Activated effector memory CD4-positive, alpha-beta T cell treated with Interleukin-2 at 50 U/mL for 16 hours (primary cell): ENCODE results near the gene TRIM62.

Experiments used
- DNase-seq: peaks from one replicate; pipeline ENCODE4 v3.0.0-alpha.2; 2020

TRIM62 gene

DNA sequence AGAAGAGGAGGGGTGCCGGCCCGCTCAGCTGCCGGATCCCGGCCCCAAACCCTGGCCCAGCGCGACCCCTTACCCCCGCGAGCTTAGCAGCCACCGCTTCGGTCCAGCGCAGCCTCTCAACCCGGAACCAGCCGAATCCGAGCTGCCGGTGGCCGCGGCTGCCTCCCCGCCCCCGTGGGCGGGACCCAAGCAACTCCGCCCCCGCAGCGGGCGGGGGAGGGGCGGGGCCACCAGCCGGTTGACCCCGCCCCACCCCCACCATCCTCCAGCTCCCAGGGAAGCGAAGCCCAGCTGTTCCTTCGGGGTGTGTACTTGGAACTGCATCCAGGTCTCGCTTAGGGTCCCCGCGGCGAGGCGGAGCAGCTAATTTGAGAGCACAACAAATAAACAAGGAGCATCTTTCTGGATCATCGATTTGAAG is at the start of gene TRIM62:
Gene TRIM62 (minus strand): TSS at position 123 of the 421 bp plus-strand sequence. CDS start 611 bp downstream, outside the sequence.
- peak; percentile 72 for DNase-seq

- DNase-seq: no peak
These were observed 49.3 kb upstream of the TRIM62 start for GRCh38 chr1:33231166-33231565.

DNA sequence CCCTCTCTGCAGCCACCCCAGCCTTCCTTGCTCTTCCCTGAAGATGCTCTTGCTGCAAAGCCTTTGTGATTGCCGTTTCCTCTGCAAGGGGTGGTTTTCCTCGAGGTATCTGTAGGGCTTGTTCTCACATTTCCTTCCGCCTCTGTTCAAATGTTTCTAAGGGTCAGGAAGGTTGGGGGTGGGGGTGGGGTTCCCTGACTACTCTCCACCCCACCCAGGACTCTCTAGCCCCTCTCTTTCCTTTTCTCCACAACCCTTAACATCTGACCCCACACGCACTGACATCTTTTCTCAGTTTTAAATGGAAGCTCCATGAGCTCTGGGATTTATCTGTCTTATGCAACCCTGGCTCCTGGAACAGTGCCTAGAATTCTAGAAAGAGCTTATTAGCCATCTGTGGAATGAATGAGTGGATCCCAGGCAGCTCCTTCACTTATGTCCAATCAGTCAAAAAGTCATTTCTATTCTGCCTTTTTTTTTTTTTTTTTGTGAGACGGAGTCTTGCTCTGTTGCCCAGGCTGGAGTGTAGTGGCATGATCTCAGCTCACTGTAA is 47.2 kb upstream of the TRIM62 start:
- no peak for DNase-seq

- DNase-seq: no peak
These were observed 43.7 kb upstream of the TRIM62 start for GRCh38 chr1:33225586-33225985.

DNA sequence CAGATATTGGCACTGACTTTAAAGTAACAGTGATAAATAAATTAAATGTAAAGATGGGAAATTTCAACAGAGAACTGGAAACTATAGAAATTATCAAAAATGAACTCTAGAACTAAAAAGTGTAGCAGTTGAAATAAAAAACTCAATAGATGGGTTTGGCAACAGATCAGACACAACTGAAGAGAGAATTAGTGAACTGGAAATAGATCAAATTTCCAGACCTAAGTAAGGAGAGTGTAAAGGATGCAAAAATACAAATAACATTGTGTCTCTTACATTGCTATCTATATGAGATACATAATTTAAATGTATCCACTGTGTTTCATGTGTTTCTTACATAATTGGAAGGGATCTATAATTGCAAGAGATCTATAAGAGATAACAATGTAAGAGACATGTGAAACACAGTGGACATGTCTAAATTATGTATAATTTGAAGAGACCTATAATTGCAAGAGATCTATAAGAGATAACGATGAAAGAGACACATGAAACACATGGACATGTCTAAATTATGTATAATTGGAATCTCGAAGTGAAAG is 42.4 kb upstream of the TRIM62 start:
- no peak for DNase-seq

DNA sequence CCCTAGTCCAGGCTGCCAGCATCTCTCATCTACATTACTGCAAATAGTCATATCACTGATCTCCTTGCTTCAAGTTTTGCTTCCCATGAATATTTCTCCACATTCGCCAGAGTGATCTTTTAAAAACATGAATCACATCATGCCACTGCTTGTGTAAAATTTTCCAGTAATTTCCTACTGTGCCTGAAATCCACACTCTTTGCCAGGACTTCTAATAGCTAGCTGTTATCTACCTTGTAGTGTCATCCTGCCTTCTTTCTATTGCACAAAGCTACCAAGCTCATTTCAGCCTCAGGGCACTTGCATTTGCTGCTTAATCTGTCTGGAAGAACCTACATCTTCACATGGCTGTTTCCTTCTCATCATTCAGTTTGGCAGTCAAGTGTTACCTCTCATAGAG is 40.5 kb upstream of the TRIM62 start:
- no peak for DNase-seq

DNA sequence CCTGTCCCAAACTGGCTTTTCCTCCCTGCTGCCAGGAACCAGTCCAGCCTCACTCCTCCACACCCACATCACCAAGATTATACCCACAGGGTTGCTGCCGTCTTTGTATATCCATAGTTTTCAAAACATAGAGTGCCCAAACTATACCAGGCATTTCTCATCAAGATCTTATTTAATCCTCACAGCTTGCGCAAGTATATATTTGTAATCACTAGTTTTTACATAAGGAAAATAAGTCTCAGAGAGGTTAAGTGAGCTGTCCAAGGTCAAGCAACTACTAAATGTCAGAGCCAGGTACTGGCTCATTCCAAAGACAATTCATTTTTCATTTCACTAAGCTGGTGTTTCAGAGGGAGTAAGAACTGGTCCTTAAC is 39.5 kb upstream of the TRIM62 start:
- no peak for DNase-seq

GRCh38 chr1:33220676-33221384 is 39.0 kb upstream of the TRIM62 start:
- DNase-seq: no peak

DNA sequence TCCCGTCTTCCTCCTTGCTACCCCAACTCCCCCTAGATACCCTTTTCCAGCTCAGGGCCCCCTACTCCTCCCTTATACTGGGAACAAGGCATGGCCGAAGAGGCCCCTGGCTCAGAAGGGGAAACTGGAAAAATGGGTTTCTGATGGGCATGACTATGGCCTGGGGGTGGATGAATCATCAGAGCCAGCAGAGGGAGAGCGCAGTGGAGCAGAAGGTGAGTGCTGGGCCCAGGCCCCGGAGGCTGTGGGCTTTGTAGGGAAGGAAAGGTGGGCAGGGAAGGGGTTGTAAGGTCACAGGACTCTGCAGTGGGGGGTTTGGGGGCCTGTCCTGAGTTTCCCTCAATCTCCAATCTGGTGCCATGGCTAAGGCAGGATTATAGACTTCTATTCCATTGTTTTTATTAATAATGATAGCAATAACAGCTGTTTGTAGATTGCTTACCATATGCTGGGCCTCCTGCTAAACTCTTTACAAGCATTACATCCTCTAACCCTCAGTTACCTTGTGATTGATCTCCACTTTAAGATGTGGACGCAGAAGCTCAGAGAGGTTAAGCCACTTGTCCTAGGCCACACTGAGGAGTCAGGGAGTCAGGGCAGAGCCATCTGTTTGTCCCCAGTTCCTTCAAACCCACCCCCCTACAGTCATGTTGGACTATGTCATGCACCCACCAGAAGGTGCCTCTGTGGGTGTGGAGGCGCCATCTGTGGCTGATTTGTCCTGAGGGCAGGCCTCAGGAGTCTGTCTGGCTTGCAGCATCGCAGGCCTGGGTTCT is 38.2 kb upstream of the TRIM62 start:
- DNase-seq: no peak

DNA sequence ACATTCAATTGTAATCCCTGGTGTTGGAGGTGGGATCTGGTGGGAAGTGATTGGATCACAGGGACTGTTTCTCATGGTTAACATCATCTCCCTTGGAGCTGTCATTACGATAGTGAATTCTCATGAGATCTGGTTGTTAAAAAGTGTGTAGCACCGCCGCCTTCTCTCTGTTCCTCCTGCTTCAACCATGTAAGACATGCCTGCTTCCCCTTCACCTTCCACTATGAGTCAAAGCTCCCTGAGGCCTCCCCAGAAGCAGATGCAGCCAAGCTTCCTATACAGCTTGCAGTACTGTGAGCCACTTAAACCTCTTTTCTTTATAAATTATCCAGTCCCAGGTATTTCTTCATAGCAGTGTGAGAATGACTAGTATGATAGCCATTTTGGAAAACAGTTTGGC is 30.1 kb upstream of the TRIM62 start:
- no peak for DNase-seq

DNA sequence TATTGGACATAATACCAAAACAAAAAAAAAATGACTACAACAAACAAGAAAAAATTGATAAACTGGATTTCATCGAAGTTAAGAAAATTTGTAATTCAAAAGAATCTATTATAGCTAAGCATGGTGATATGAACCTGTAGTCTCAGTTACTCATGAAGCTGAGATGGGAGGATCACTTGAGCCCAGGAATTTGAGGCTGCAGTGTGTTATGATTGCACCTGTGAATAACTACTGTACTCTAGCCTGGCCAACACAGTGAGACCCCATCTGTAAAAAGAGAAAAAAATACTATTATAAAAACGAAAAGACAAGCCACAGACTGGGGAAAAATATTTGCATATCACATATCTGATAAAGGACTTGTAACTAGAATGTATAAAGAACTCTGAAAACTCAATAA is 24.5 kb upstream of the TRIM62 start:
- no peak for DNase-seq

- no peak for DNase-seq
These were observed 13.7 kb upstream of the TRIM62 start for GRCh38 chr1:33195556-33195955.

DNA sequence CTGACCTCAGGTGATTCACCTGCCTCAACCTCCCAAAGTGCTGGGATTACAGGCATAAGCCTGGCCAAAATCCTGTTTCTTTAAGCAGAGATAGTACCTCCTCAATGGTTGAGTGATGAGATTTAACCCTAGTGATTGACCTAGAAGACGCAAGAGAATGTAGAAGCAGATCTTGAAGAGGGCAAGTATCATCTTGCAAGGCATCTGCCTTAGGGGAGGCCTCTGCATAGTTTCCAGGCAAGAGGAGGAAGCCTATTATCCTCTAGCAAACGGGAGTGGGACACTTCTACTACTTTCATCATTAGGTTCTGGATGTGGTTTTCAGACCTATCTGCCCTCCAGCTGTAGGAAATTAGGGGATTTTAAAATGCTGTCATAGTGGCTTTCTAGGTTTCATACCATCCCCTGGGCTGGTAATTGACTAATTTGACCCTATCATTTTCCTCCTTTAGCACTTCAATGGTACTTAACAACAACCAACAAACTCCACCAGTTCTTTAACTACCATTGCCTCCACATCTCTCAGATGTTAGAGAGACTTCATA is 10.0 kb upstream of the TRIM62 start:
- DNase-seq: no peak

GRCh38 chr1:33190701-33191100 is 8.9 kb upstream of the TRIM62 start:
- no peak for DNase-seq

GRCh38 chr1:33188572-33189275 is 6.9 kb upstream of the TRIM62 start:
- no peak for DNase-seq

DNA sequence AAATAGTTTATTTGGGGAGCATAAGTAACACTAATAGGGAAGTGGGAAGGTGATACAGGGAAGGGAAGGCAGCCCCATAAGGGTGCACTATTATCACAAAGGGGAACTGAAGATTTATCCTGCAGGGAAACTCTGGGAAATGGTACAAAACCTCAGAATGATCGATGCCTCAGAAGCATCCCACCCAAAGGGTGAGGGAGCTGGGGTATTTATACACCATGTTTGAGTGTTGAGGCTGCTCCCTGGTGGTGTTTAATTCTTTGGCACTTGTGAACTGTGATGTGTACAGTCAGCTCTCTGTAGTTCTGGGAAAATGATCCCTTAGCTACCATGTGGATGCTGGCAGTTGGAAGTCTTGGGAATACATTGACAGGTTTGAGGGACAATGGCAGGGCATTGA is 5.1 kb upstream of the TRIM62 start:
- no peak for DNase-seq

DNA sequence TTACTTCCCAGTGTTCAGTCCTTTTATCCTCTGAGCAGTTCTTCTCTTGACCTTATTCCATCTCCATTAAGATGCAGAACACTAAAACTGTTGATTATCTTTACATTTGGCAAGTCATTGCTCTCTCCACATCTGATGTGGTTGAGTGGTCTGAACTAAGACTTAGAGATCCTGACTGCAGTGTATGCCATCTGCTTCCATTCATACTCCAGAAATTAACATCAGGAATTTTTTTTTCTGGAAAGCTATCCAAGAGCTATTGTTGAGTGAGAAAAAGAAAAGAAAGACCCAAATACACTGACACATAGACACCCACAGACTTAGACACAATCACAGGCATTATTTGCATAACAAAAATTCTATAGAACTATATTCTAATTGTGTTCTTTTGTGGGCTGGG is 3.7 kb upstream of the TRIM62 start:
- no peak for DNase-seq

- DNase-seq: no peak
These were observed 1.5 kb upstream of the TRIM62 start for GRCh38 chr1:33183306-33183705.

DNA sequence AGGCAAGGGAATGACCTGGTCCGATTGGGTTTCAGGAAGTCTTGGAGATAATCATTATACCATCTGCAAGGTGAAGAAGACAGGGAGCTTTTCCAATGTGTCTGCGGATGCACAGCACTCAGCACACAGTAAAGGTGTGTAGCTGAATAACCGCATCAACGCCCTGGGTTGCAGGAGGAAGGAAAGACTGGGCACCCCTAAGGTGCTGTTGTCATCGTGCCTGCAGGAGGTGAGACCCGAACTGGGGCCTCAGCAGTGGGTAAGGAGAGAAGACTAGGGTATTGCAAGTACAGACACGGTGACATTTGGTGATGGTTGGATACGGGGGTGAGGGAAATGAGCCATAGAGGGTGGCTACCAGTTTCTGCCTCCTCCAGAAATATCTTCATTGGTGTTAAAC is 1.1 kb upstream of the TRIM62 start:
- no peak for DNase-seq

DNA sequence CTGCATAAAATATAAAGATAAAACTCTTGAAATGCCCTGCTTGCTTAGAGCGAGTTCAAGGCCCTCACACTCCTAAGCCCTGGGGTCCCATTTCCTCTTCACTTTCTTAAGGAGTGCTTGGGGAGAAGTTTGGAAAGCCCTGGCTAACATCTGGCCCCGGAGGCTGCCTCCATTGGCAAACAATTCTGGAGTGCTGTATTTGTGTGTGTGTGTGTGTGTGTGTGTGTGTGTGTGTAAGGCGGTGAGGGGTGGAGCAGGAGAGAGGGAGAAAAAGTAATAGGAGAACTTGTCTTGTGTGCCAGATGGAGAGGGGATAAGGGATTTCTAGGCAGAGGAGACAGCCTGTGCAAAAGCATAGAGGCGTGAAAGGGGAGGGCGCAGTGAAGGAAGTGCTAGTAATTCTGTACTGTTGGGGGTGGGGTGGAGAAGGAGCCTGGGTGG is 578 bp upstream of the TRIM62 start:
- no peak for DNase-seq

- peak; percentile 73 for DNase-seq
These were observed 642 bp downstream of the TRIM62 start for GRCh38 chr1:33180911-33181890.
